Body of pancreas (tissue), 4 donors: Measurements from ENCODE around the gene SAMD13.

Experiments used
- CTCF ChIP-seq, 7 experiments: fragments of 450-650 bp in 4 of 7; fragments of 200-600 bp in 3 of 7; sonication (generic) in 3 of 7; IDR thresholded peaks; one replicate each; pipeline ENCODE4 v1.5.1; 2016 to 2019; ENCODE audit warnings: antibody characterized with exemption in 7 of 7
- POLR2A ChIP-seq, 3 donors: fragments of 450-650 bp; IDR thresholded peaks; one replicate each; pipeline ENCODE4 v1.6.1; 2016; ENCODE audit warnings: antibody characterized with exemption in 3 of 3, mild to moderate bottlenecking in 2 of 3

DNA sequence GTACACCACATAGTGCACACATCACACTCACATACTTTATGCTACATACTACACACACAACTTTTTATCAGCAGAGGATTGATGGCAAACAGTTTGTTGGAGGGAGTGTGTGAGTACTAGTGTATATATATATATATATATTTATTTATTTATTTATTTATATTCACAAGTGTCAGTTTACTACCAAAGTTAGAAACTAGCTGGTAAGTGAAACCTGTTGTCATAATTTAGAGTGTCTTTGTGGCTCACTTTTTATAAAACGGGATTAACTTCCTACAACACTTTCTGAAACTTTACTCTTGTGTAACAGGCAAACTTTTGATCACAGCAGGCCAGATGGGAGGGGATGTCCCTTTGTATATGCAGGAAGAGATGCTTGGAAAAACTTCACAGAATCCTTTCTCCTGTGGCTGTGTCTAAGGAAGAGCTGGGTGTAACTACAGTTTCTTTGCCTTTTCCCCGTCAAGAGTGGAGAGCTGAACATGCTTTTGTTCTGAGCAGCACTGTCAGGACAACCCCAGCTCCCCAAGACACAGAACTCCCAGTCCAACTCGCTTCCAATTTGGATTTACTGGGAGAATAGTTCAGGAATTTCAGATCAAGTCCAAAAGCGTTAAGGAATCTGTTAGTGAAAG is 1.9 kb upstream of the SAMD13 start:
- TF ChIP-seq CTCF (IDR thresholded peaks at IDR 0.05) (no peak), POLR2A (IDR thresholded peaks at IDR 0.05) (no peak)
